Measurements from ENCODE around the gene ATP6V1B1.

Gene ATP6V1B1

GRCh38 chr2:70942396-70943204 is 6.9 kb downstream of the ATP6V1B1 start:
- no peak for TF ChIP-seq CTCF (IDR thresholded peaks at IDR 0.05; ENCODE audit: borderline replicate concordance, control extremely low read depth, extremely low read depth, insufficient read depth, missing control alignments)
- no peak for DNase-seq (ENCODE audit: low spot score)
- in situ Hi-C loops (cut with MboI; ENCODE audit: low sequenced_read_pairs, unreplicated experiment), result no loop called here

GRCh38 chr2:70943205-70943871 is 7.6 kb downstream of the ATP6V1B1 start:
- DNase-seq (ENCODE audit: low spot score), result no peak
- no peak for TF ChIP-seq CTCF (IDR thresholded peaks at IDR 0.05; ENCODE audit: borderline replicate concordance, control extremely low read depth, extremely low read depth, insufficient read depth, missing control alignments)
- in situ Hi-C loops (cut with MboI; ENCODE audit: low sequenced_read_pairs, unreplicated experiment), result no loop called here

- TF ChIP-seq CTCF (IDR thresholded peaks at IDR 0.05; ENCODE audit: borderline replicate concordance, control extremely low read depth, extremely low read depth, insufficient read depth, missing control alignments), result no peak
- in situ Hi-C loops (cut with MboI; ENCODE audit: low sequenced_read_pairs, unreplicated experiment), result no loop called here
- DNase-seq (ENCODE audit: low spot score), result no peak
Observed at GRCh38 chr2:70944111-70944690, 8.5 kb downstream of the ATP6V1B1 start.

GRCh38 chr2:70946832-70947442 is 11.2 kb downstream of the ATP6V1B1 start:
- in situ Hi-C loops (cut with MboI; ENCODE audit: low sequenced_read_pairs, unreplicated experiment), result no loop called here
- no peak for DNase-seq (ENCODE audit: low spot score)
- peak; percentile 80 for TF ChIP-seq CTCF (IDR thresholded peaks at IDR 0.05; ENCODE audit: borderline replicate concordance, control extremely low read depth, extremely low read depth, insufficient read depth, missing control alignments)

GRCh38 chr2:70947556-70948184 is 12.0 kb downstream of the ATP6V1B1 start:
- TF ChIP-seq CTCF (IDR thresholded peaks at IDR 0.05; ENCODE audit: borderline replicate concordance, control extremely low read depth, extremely low read depth, insufficient read depth, missing control alignments), result no peak
- DNase-seq (ENCODE audit: low spot score), result peak; percentile 7
- in situ Hi-C loops (cut with MboI; ENCODE audit: low sequenced_read_pairs, unreplicated experiment), result no loop called here
